GM12874 (cell line): Measurements from ENCODE around the gene ZNF19.

Source experiments
- TF ChIP-seq, protein P1 (sequence below): IDR thresholded peaks from 2 replicates; pipeline ENCODE4 v1.5.1; 2011; ENCODE audit warnings: low read depth, mild to moderate bottlenecking, control low read depth, low read length, moderate library complexity; ENCODE audit not compliant: insufficient read depth

Gene ZNF19

DNA sequence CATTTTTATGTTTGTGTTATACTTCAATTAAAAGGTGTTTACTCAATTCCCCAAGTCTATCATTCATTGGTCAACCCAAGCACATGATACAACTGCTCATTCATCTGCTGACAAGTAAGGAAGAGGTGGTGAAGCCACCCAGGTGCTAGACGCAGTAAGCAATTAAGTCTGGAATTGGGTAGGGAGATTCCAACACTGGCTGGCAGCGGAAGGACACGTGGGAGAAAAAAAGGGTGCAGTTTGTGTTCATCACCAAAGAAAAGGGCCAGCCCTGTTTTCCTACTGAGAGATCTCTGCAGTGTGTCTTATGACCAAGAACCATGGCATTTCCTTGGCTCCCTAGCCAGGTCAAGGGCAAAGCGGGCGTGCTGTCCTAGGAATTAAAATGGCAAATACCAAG lies 15.2 kb downstream of the ZNF19 start:
- TF ChIP-seq, protein P1, sequence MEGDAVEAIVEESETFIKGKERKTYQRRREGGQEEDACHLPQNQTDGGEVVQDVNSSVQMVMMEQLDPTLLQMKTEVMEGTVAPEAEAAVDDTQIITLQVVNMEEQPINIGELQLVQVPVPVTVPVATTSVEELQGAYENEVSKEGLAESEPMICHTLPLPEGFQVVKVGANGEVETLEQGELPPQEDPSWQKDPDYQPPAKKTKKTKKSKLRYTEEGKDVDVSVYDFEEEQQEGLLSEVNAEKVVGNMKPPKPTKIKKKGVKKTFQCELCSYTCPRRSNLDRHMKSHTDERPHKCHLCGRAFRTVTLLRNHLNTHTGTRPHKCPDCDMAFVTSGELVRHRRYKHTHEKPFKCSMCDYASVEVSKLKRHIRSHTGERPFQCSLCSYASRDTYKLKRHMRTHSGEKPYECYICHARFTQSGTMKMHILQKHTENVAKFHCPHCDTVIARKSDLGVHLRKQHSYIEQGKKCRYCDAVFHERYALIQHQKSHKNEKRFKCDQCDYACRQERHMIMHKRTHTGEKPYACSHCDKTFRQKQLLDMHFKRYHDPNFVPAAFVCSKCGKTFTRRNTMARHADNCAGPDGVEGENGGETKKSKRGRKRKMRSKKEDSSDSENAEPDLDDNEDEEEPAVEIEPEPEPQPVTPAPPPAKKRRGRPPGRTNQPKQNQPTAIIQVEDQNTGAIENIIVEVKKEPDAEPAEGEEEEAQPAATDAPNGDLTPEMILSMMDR = no peak

- TF ChIP-seq, protein P1 = no peak
These were observed 16.2 kb downstream of the ZNF19 start for GRCh38 chr16:71472931-71473330.

- TF ChIP-seq, protein P1 = no peak
These were observed 17.1 kb downstream of the ZNF19 start for GRCh38 chr16:71472051-71472450.

GRCh38 chr16:71467810-71468209 lies 21.3 kb downstream of the ZNF19 start:
- TF ChIP-seq, protein P1 = no peak

DNA sequence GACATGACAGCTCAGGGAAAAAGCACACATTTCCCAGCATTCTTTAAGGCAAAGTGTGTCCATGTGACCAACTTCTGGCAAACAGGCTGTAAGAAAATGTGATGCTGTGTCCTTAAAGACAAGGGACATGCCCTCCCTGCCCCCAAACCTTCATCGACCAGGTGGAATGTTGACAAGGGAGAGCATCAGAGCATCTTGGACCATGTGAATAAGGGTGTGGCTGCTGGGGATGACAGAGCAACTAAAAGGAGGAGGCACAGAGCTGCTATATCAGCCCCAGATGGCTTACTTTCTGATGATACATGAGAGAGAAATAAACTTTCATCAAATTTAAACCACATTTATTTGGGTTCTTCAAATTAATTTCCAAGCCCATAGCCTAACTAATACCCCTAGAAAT lies 24.9 kb downstream of the ZNF19 start:
- TF ChIP-seq, protein P1 = no peak

GRCh38 chr16:71461686-71462648 lies 27.2 kb downstream of the ZNF19 start, which contains the start of gene ZNF23:
ZNF23 (minus strand) TSS chr16:71462247; CDS start chr16:71456796, 5,451 bp downstream.
- TF ChIP-seq, protein P1 = 0 out of 2 replicates have a peak, but pooled peaks have one; percentile 12

GRCh38 chr16:71460941-71461340 lies 28.2 kb downstream of the ZNF19 start:
- TF ChIP-seq, protein P1 = no peak
